H9 (cell line): ENCODE data around the gene CFAP299. TPM values are rescaled to one million over a fixed set of nuclear protein-coding genes. Genes with fewer than 3 reads are reported as not detected.

Experiments used
- DNase-seq: peaks from one replicate; pipeline ENCODE4 v3.0.0-alpha.2; 2017
- H2AFZ ChIP-seq: one replicate; pipeline ENCODE4 v1.6.1; 2013; ENCODE audit warnings: mild to moderate bottlenecking, low read length, control low read depth, moderate library complexity
- H2AK5ac ChIP-seq: 2 replicates; pipeline ENCODE4 v1.6.1; 2013; ENCODE audit warnings: low read length, control low read depth, mixed read lengths; ENCODE audit not compliant: insufficient read length
- H2BK120ac ChIP-seq: one replicate; pipeline ENCODE4 v1.6.1; 2013; ENCODE audit warnings: low read depth, mild to moderate bottlenecking, low read length, control low read depth, inconsistent platforms; ENCODE audit not compliant: poor library complexity, severe bottlenecking
- H2BK12ac ChIP-seq: 2 replicates; pipeline ENCODE4 v1.6.1; 2013; ENCODE audit warnings: low read length, control low read depth, mixed read lengths, low read depth; ENCODE audit not compliant: insufficient read length
- H2BK15ac ChIP-seq: 2 replicates; pipeline ENCODE4 v1.6.1; 2013; ENCODE audit warnings: low read depth, low read length, control low read depth
- H2BK20ac ChIP-seq: one replicate; pipeline ENCODE4 v1.6.1; 2013; ENCODE audit warnings: low read depth, mild to moderate bottlenecking, low read length, control low read depth, inconsistent platforms; ENCODE audit not compliant: poor library complexity, severe bottlenecking
- H2BK5ac ChIP-seq: 2 replicates; pipeline ENCODE4 v1.6.1; 2013; ENCODE audit warnings: low read length, control low read depth, mixed read lengths; ENCODE audit not compliant: insufficient read length
- H3K14ac ChIP-seq: 2 replicates; pipeline ENCODE4 v1.6.1; 2013; ENCODE audit warnings: low read length, control low read depth; ENCODE audit not compliant: insufficient read depth
- H3K18ac ChIP-seq: 2 replicates; pipeline ENCODE4 v1.6.1; 2013; ENCODE audit warnings: low read depth, mild to moderate bottlenecking, mixed read lengths, low read length, control low read depth; ENCODE audit not compliant: insufficient read length
- H3K23ac ChIP-seq: 2 replicates; pipeline ENCODE4 v1.6.1; 2013; ENCODE audit warnings: low read length, control low read depth, mixed read lengths, low read depth; ENCODE audit not compliant: insufficient read length
- H3K23me2 ChIP-seq: 2 replicates; pipeline ENCODE4 v1.6.1; 2013; ENCODE audit warnings: low read depth, mild to moderate bottlenecking, mixed read lengths, low read length, control low read depth; ENCODE audit not compliant: insufficient read length, poor library complexity, severe bottlenecking
- H3K27ac ChIP-seq: 2 replicates; pipeline ENCODE4 v1.5.1; 2013; ENCODE audit warnings: low read length, control low read depth, mixed read lengths, low read depth; ENCODE audit not compliant: insufficient read length
- H3K27me3 ChIP-seq: 2 replicates; pipeline ENCODE4 v1.6.1; 2013; ENCODE audit warnings: low read length, control low read depth, inconsistent platforms; ENCODE audit not compliant: insufficient read depth
- H3K4ac ChIP-seq: 2 replicates; pipeline ENCODE4 v1.6.1; 2013; ENCODE audit warnings: low read depth, mild to moderate bottlenecking, control low read depth, inconsistent platforms, low read length, moderate library complexity
- H3K4me1 ChIP-seq: 2 replicates; pipeline ENCODE4 v1.6.1; 2013; ENCODE audit warnings: low read length, control low read depth, inconsistent platforms; ENCODE audit not compliant: insufficient read depth
- H3K4me2 ChIP-seq: 2 replicates; pipeline ENCODE4 v1.6.1; 2013; ENCODE audit warnings: low read length, control low read depth, mixed read lengths; ENCODE audit not compliant: insufficient read length, insufficient read depth
- H3K56ac ChIP-seq: 2 replicates; pipeline ENCODE4 v1.6.1; 2013; ENCODE audit warnings: low read depth, mild to moderate bottlenecking, mixed read lengths, low read length, control low read depth; ENCODE audit not compliant: insufficient read length
- H3K79me1 ChIP-seq: 2 replicates; pipeline ENCODE4 v1.6.1; 2013; ENCODE audit warnings: low read depth, mild to moderate bottlenecking, moderate library complexity, low read length, control low read depth, inconsistent platforms; ENCODE audit not compliant: insufficient read depth, poor library complexity, severe bottlenecking
- H3K79me2 ChIP-seq: 2 replicates; pipeline ENCODE4 v1.6.1; 2013; ENCODE audit warnings: low read length, control low read depth, inconsistent platforms; ENCODE audit not compliant: insufficient read depth
- H3K9ac ChIP-seq: 2 replicates; pipeline ENCODE4 v1.6.1; 2013; ENCODE audit warnings: low read length, control low read depth, mixed read lengths; ENCODE audit not compliant: insufficient read length; ENCODE audit errors: extremely low read depth
- H3K9me3 ChIP-seq: one replicate; pipeline ENCODE4 v1.6.1; 2013; ENCODE audit warnings: low read depth, low read length, inconsistent platforms; ENCODE audit not compliant: control insufficient read depth
- H3T11ph ChIP-seq: one replicate; pipeline ENCODE4 v1.6.1; 2013; ENCODE audit warnings: mild to moderate bottlenecking, low read length, control low read depth, inconsistent platforms
- H4K20me1 ChIP-seq: one replicate; pipeline ENCODE4 v1.6.1; 2013; ENCODE audit not compliant: control insufficient read depth, insufficient read length, insufficient read depth
- H4K5ac ChIP-seq: 2 replicates; pipeline ENCODE4 v1.6.1; 2013; ENCODE audit warnings: low read depth, mild to moderate bottlenecking, mixed read lengths, low read length, control low read depth; ENCODE audit not compliant: insufficient read length
- H4K8ac ChIP-seq: replicated peaks from 2 replicates; pipeline ENCODE4 v1.6.1; 2013; ENCODE audit warnings: low read length, control low read depth, mixed read lengths, low read depth; ENCODE audit not compliant: insufficient read length
- H4K91ac ChIP-seq: 2 replicates; pipeline ENCODE4 v1.6.1; 2013; ENCODE audit warnings: low read depth, mild to moderate bottlenecking, moderate library complexity, mixed read lengths, low read length, control low read depth; ENCODE audit not compliant: insufficient read length
- H3K27ac Mint-ChIP-seq, 3 experiments: 2 replicates in 2 of 3; 3 replicates in 1 of 3; pipeline ENCODE4 v1.8.0; 2020 to 2021; ENCODE audit warnings: mixed read lengths in 3 of 3, mild to moderate bottlenecking in 1 of 3, moderate library complexity in 1 of 3
- H3K27me3 Mint-ChIP-seq: 2 replicates; pipeline ENCODE4 v1.8.0; 2021; ENCODE audit warnings: low read depth, mild to moderate bottlenecking, moderate library complexity, mixed read lengths
- H3K36me3 Mint-ChIP-seq, 3 experiments: 2 replicates in 2 of 3; 3 replicates in 1 of 3; pipeline ENCODE4 v1.8.0; 2020 to 2021; ENCODE audit warnings: low read depth in 3 of 3, mixed read lengths in 3 of 3; ENCODE audit not compliant: insufficient read depth in 1 of 3
- H3K4me1 Mint-ChIP-seq, 2 experiments: 2 replicates each; pipeline ENCODE4 v1.8.0; 2020; ENCODE audit warnings: mixed read lengths in 2 of 2
- H3K4me3 Mint-ChIP-seq, 2 experiments: 2 replicates in 1 of 2; 3 replicates in 1 of 2; pipeline ENCODE4 v1.8.0; 2020 to 2021; ENCODE audit warnings: mild to moderate bottlenecking in 2 of 2, mixed read lengths in 2 of 2, moderate library complexity in 1 of 2
- H3K9me3 Mint-ChIP-seq, 2 experiments: 2 replicates in 1 of 2; 3 replicates in 1 of 2; pipeline ENCODE4 v1.8.0; 2020; ENCODE audit warnings: mild to moderate bottlenecking in 2 of 2, mixed read lengths in 2 of 2, moderate library complexity in 1 of 2
- WGBS: extraction: QIAGEN DNeasy Blood & Tissue Kit; methylation state at CpG from one replicate; pipeline ENCODE4 v1.1.7; 2013; ENCODE audit warnings: missing lambda C conversion rate, low lambda C conversion rate, mixed read lengths; ENCODE audit not compliant: insufficient read length; ENCODE audit errors: extremely low coverage; 5-methylcytosine and 5-hydroxymethylcytosine counted together
- total RNA-seq: library from RNA; stranded (reverse); gene quantifications from 2 replicates; pipeline ENCODE4 v1.2.1, GENCODE V29; 2021
- TF ChIP-seq, protein P1 (sequence below): fragments of 200-600 bp; sonication (generic); conservative IDR thresholded peaks from 3 replicates; pipeline ENCODE4 v1.8.0; 2021; ENCODE audit warnings: antibody characterized with exemption, mild to moderate bottlenecking

The CFAP299 gene
- total RNA-seq, 1 experiment from 2014 or later: not detected

GRCh38 chr4:80412322-80412721 is 76.8 kb downstream of the CFAP299 start:
- WGBS: no CpG with 5 or more reads among the region's 2 CpGs
- no peak for DNase-seq
- H3K36me3 Mint-ChIP-seq: no peaks in the 10 kb centered on the region
- H3K4me3 Mint-ChIP-seq: no peak overlapping the region
- no peak overlapping the region for H3K4ac ChIP-seq
- H3K27ac Mint-ChIP-seq: no peak overlapping the region
- no peak overlapping the region for H4K5ac ChIP-seq
- H3K9ac ChIP-seq: no peak overlapping the region
- no peaks in the 10 kb centered on the region for H3K79me1 ChIP-seq
- no peak overlapping the region for H2AFZ ChIP-seq
- H2BK20ac ChIP-seq: no peak overlapping the region
- H3K56ac ChIP-seq: no peak overlapping the region
- H3K9me3 ChIP-seq: no peaks in the 10 kb centered on the region
- no peaks in the 10 kb centered on the region for H3K9me3 Mint-ChIP-seq
- no peak overlapping the region for H4K91ac ChIP-seq
- no peak overlapping the region for H2BK15ac ChIP-seq
- TF ChIP-seq, protein P1, sequence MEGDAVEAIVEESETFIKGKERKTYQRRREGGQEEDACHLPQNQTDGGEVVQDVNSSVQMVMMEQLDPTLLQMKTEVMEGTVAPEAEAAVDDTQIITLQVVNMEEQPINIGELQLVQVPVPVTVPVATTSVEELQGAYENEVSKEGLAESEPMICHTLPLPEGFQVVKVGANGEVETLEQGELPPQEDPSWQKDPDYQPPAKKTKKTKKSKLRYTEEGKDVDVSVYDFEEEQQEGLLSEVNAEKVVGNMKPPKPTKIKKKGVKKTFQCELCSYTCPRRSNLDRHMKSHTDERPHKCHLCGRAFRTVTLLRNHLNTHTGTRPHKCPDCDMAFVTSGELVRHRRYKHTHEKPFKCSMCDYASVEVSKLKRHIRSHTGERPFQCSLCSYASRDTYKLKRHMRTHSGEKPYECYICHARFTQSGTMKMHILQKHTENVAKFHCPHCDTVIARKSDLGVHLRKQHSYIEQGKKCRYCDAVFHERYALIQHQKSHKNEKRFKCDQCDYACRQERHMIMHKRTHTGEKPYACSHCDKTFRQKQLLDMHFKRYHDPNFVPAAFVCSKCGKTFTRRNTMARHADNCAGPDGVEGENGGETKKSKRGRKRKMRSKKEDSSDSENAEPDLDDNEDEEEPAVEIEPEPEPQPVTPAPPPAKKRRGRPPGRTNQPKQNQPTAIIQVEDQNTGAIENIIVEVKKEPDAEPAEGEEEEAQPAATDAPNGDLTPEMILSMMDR: no peak
- no peaks in the 10 kb centered on the region for H4K20me1 ChIP-seq
- H4K8ac ChIP-seq: no peak overlapping the region
- H3K23ac ChIP-seq: no peak overlapping the region
- no peaks in the 10 kb centered on the region for H3K79me2 ChIP-seq
- no peak overlapping the region for H3K4me2 ChIP-seq
- peaks cover 3 to 6% of the 10 kb centered on the region in 2 experiments for H3K4me1 Mint-ChIP-seq
- no peaks in the 10 kb centered on the region for H3K4me1 ChIP-seq
- no peaks in the 10 kb centered on the region for H3K23me2 ChIP-seq
- H3K14ac ChIP-seq: no peak overlapping the region
- no peaks in the 10 kb centered on the region for H3K27me3 ChIP-seq
- no peak overlapping the region for H2BK5ac ChIP-seq
- no peak overlapping the region for H2BK120ac ChIP-seq
- no peak overlapping the region for H3K18ac ChIP-seq
- H2AK5ac ChIP-seq: no peak overlapping the region
- H3T11ph ChIP-seq: no peak overlapping the region
- H3K27ac ChIP-seq: no peak overlapping the region
- H2BK12ac ChIP-seq: no peak overlapping the region
- no peaks in the 10 kb centered on the region for H3K27me3 Mint-ChIP-seq
